Amniotic epithelial cell (primary cell): ENCODE results near the gene NUDT3.
A peak's percentile ranks its signal among the peaks of the same experiment; 100 is the strongest.
"Not testable (repeated sequence)": the region's sequence is repeated elsewhere in the genome, so short reads cannot be mapped to it uniquely, and the experiment has no call there.

Experiments
- DNase-seq: peaks from one replicate; pipeline ENCODE4 v3.0.0-alpha.2; 2010; ENCODE audit warnings: low read depth

The NUDT3 gene

GRCh38 chr6:34249469-34250261 lies 142.8 kb downstream of the NUDT3 start:
- DNase-seq = no peak

DNA sequence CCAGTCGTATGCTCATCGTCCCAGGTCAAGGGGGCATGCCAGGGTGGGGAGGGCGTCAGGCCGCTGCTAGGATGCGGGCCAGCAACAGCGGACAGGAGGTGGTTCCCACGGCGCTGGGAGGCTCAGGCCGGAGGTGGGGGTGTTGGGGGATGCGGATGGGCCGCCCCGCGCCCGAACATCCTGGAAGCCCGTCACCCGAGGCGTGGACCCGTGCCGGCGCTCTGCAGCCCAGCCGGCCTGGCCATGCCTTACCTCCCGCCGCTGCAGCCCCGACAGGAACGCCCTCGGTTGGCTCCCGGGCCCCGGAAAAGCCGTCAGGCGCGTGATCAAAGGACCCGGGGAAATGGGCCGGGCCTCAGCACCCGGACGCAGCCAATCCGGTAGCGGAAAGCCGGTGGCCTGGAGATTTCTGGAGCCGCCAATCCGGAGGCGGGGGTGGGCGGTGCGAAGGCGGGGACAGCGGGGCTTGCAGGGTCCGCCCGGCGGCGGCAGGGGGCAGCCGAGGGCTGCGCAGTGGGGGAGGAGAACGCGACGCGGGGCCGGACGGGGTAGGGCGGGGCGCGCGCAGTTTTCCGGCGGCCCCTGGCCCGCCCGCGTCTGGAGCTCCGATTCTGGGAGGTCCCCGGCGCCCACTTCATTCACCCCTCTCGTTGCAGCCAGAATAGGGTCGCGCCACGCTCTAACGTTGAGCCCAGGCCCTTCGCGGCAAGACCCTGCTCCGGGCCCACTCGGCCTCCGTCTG lies 143.6 kb downstream of the NUDT3 start, which contains the start of gene SMIM29:
Gene SMIM29 (minus strand): TSS at position 280 of the 742 bp plus-strand sequence. CDS start 1,215 bp downstream, outside the sequence.
- peak; percentile 89 for DNase-seq

DNA sequence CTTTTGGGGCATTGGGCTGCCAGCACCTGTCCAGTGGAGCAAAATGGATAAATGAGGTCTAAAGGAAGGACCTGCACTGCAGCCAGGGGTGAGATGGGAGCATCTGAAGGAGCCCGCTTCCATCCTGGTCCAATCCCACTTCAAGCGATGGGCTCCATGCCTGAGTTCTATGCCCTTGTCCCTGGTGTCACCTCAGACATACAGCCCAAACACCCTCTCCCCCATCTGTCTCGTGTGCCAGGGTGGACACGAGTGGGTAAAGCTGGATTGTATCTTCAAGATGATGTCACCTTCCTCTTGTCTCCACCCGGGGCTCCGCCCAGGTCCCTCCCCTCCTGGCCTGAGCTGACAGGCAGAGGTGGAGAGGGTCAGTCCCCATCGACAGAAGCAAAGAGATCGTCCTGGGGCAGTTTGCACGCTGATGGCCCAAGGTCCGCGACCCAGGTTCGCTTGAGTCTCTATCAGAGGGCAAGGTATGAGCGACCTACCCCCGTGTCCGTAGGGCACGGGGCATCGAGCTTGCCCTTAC lies 144.2 kb downstream of the NUDT3 start:
- DNase-seq = peak; percentile 49

DNA sequence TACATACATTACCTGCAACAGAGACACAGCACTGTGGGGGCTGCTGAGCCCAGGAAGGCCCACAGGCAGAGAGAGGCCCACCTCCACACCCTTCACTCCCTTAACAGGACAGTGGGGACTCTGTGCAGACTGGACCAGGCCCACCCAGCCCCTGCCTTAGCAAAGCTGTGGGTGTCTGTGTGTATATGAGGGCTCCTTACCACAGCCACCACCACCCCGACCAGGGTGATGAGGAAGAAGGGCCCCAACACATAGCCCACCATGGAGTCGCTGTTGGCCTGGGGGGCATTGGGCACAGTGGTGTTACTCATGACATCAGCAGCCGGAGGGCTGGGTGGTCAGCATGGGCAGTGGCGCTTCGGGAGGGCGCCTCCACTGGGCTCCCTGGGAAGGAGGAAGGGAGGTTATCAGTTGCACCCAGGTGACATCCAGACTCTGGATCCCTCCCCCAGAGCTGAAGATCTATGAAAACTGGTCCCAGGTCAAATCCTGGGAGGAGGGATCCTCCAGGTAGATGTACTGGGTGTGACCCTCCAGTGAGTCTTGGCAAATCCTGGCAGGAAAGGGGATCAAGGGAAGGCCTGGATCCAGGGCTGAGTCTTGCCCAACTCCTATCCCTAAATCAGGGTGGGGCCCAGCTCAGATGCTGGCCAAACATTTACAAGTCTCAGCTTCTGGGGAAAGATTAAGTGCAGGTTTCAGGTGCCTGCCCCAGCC lies 144.8 kb downstream of the NUDT3 start:
- no peak for DNase-seq

DNA sequence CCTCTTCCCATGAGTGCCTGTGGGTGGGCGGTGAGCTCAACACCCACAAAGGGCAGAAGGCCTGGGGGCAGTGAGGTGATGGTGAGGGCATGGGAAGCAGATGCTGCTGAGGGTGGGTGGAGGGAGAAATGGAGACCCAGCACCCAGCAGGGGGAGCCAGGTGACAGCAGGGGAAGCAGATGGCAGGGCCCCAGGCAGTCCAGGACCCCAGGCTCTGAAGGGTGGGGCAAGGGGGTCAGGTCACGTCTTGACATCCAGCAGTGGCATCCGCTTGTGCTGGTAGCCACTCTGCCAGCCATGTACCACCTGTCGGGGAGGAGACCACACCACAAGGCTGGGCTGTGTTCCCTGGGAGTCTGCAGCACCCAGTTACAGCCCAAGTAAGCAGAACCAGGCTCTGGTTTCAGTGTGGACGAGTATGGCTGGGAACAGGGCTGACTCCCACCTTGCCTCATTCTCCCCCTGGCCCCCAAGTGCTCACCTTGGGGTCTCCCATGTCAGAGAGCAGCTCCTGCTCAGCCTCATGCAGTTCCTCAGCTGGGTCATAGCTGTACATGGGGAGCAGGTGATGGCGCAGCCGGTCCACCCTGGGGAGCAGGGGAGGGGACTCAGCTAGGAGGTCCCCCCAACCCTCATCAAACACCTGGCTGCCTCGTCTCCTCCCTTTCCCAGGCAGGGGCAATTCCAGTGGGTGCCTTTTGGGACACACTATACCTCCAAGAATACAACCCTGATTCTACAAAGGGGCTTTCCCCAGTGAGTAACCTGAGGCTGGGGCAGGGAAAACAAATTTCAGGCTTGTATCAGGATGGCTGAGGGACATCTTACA lies 145.7 kb downstream of the NUDT3 start:
- DNase-seq = no peak

DNA sequence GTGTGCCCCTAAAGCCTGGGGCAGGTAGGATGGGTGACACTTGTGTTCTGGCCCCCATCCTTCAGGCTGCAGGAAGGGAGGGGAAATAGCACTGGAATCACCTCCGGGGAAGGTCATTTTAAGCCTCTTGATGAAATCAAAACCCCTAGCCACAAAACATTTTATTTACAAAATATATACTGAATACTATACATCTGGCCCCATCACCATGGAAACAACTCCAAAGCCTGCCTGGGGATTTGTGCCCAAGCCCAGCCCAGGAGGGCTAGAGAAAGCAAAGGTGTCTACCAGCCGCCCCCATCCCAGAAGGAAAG lies 146.3 kb downstream of the NUDT3 start:
- no peak for DNase-seq

DNA sequence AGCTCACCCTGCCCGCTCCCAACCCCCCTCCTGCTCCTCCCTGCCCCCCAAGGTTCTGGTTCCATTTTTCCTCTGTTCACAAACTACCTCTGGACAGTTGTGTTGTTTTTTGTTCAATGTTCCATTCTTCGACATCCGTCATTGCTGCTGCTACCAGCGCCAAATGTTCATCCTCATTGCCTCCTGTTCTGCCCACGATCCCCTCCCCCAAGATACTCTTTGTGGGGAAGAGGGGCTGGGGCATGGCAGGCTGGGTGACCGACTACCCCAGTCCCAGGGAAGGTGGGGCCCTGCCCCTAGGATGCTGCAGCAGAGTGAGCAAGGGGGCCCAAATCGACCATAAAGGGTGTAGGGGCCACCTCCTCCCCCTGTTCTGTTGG lies 146.7 kb downstream of the NUDT3 start:
- not testable (repeated sequence) for DNase-seq

DNA sequence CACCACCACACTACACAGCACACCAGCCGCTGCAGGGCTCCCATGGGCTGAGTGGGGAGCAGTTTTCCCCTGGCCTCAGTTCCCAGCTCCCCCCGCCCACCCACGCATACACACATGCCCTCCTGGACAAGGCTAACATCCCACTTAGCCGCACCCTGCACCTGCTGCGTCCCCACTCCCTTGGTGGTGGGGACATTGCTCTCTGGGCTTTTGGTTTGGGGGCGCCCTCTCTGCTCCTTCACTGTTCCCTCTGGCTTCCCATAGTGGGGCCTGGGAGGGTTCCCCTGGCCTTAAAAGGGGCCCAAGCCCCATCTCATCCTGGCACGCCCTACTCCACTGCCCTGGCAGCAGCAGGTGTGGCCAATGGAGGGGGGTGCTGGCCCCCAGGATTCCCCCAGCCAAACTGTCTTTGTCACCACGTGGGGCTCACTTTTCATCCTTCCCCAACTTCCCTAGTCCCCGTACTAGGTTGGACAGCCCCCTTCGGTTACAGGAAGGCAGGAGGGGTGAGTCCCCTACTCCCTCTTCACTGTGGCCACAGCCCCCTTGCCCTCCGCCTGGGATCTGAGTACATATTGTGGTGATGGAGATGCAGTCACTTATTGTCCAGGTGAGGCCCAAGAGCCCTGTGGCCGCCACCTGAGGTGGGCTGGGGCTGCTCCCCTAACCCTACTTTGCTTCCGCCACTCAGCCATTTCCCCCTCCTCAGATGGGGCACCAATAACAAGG lies 147.3 kb downstream of the NUDT3 start:
- DNase-seq = not testable (repeated sequence)

GRCh38 chr6:34243901-34244884 lies 148.3 kb downstream of the NUDT3 start:
- DNase-seq = peak; percentile 91

GRCh38 chr6:34243131-34243771 lies 149.2 kb downstream of the NUDT3 start:
- peak; percentile 41 for DNase-seq

- no peak for DNase-seq
Measured at GRCh38 chr6:34242252-34243130, 150.0 kb downstream of the NUDT3 start.

- DNase-seq = no peak
Measured at GRCh38 chr6:34241351-34242215, 150.9 kb downstream of the NUDT3 start.

DNA sequence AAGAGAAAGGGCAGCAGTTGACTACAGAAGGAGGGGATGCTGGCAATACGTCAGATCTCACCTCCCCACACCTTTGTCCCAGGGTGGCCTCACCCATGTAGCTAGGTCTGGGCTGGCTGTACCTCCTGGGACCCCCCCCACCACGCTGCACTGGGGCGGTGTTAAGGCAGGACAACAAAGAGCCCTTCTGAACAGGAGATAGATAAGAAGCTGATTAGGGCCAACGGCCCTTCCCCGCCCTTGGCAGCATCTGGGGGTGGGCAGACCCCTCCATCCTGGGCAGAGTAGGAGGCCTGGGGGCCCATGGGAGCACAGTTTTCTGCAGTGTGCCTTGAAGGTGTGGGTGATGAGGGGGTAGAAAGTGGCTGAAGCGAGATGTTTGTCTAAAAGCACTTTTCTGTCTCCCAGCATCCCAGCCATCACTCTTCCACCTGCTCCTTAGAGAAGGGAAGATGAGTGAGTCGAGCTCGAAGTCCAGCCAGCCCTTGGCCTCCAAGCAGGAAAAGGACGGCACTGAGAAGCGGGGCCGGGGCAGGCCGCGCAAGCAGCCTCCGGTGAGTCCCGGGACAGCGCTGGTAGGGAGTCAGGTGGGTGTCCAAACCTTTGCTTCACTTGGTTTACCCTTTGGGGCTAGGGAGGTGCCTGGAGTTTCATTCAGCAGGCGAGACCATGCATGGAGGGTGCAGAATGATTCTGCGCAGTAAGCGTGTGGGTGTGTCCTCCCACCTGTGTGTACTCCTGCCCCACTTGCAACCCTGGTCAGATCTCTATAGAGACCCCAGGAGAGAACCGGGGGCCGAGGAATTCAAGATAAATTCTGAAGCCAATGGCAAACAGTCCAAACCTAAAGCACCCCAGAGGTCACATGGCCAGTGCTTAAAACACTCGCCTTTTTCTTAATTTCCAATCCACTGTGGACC lies 151.9 kb downstream of the NUDT3 start:
- DNase-seq = no peak

GRCh38 chr6:34239893-34240292 lies 152.6 kb downstream of the NUDT3 start:
- DNase-seq = no peak

- no peak for DNase-seq
Measured at GRCh38 chr6:34239500-34239825, 153.0 kb downstream of the NUDT3 start.
